Prostate gland (tissue), 2 donors: ENCODE results near the gene INSR. TPM values are rescaled to one million over a fixed set of nuclear protein-coding genes. Genes with fewer than 3 reads are reported as not detected.

ENCODE experiments used
- DNase-seq: peaks from one replicate; pipeline ENCODE4 v3.0.0-alpha.2; 2019; ENCODE audit warnings: low spot score
- H3K27ac ChIP-seq, 2 donors: fragments of 200-600 bp; sonication (generic); 2 replicates each; pipeline ENCODE4 v1.5.1; 2017 to 2019
- H3K27me3 ChIP-seq: fragments of 200-600 bp; sonication (generic); replicated peaks from 2 replicates; pipeline ENCODE4 v1.5.1; 2019; ENCODE audit not compliant: insufficient read depth
- H3K36me3 ChIP-seq, 2 donors: fragments of 200-600 bp; sonication (generic); 1 replicate in 1 of 2; 2 replicates in 1 of 2; pipeline versions ENCODE4 v1.5.1 to v1.8.1; 2017 to 2019
- H3K4me1 ChIP-seq: fragments of 200-600 bp; sonication (generic); replicated peaks from 2 replicates; pipeline ENCODE4 v1.5.1; 2019
- H3K4me3 ChIP-seq, 2 donors: fragments of 200-600 bp; sonication (generic); 2 replicates each; pipeline ENCODE4 v1.5.1; 2017 to 2019
- H3K9me3 ChIP-seq: fragments of 200-600 bp; sonication (generic); 2 replicates; pipeline ENCODE4 v1.5.1; 2017
- CTCF ChIP-seq, 4 experiments: fragments of 200-600 bp in 2 of 4; fragments of 450-650 bp in 2 of 4; sonication (generic) in 2 of 4; IDR thresholded peaks; 1 replicate in 3 of 4; 2 replicates in 1 of 4; pipeline ENCODE4 v1.5.1; 2016 to 2019; ENCODE audit warnings: antibody characterized with exemption in 4 of 4, mild to moderate bottlenecking in 2 of 4, moderate library complexity in 2 of 4
- POLR2A ChIP-seq: fragments of 450-650 bp; IDR thresholded peaks from one replicate; pipeline ENCODE4 v1.6.1; 2016; ENCODE audit warnings: antibody characterized with exemption, mild to moderate bottlenecking
- POLR2AphosphoS5 ChIP-seq: sonication (generic); formaldehyde crosslinking; IDR thresholded peaks from one replicate; pipeline ENCODE4 v1.6.1; 2017; ENCODE audit warnings: antibody characterized with exemption
- WGBS: methylation state at CpG from one replicate; pipeline ENCODE4 v1.1.5; 2018; 5-methylcytosine and 5-hydroxymethylcytosine counted together
- intact Hi-C: fragments of 100-400 bp; cut with DNase I; formaldehyde crosslinking; loops from one replicate; pipeline ENCODE4 v1.14.2; 2022
- total RNA-seq, 2 donors: library from RNA; depleted of rRNA; stranded (reverse); fragments of >200 nt; gene quantifications; one replicate each; pipeline ENCODE4 v1.1.0, GENCODE V29; 2016

The INSR gene
- total RNA-seq, 2 donors from 2014 or later, result 51.2 to 124 TPM

- no peak overlapping the region for H3K4me3 ChIP-seq
- peaks cover 0 to 5% of the 10 kb centered on the region in 2 donors for H3K36me3 ChIP-seq
- no peaks in the 10 kb centered on the region for H3K9me3 ChIP-seq
- no peak for TF ChIP-seq POLR2AphosphoS5
- TF ChIP-seq CTCF (IDR thresholded peaks at IDR 0.05), result no peak
- TF ChIP-seq POLR2A, result no peak
- H3K27me3 ChIP-seq, result no peaks in the 10 kb centered on the region
- no peaks in the 10 kb centered on the region for H3K4me1 ChIP-seq
- no peak for DNase-seq
- WGBS, result 97% methylated on average over 16 of the region's 16 CpGs
- no peak overlapping the region for H3K27ac ChIP-seq
- intact Hi-C loops, result no loop called here
Observed at GRCh38 chr19:7132054-7132453, 162.2 kb downstream of the INSR start.

- Histone ChIP-seq H3K27me3 (no peaks in the 10 kb centered on the region), H3K9me3 (no peaks in the 10 kb centered on the region), H3K4me3 (no peak overlapping the region), H3K4me1 (no peaks in the 10 kb centered on the region), H3K27ac (no peak overlapping the region), H3K36me3 (peaks cover 15 to 19% of the 10 kb centered on the region in 2 donors)
- no peak for TF ChIP-seq POLR2A
- TF ChIP-seq POLR2AphosphoS5, result no peak
- TF ChIP-seq CTCF (IDR thresholded peaks at IDR 0.05), result no peak
- WGBS, result 100% methylated on average over 1 of the region's 1 CpG
- intact Hi-C loops, result no loop called here
- no peak for DNase-seq
Observed at GRCh38 chr19:7130043-7130442, 164.2 kb downstream of the INSR start.

GRCh38 chr19:7126132-7126531, 168.1 kb downstream of the INSR start:
- H3K4me3 ChIP-seq, result no peak overlapping the region
- H3K36me3 ChIP-seq, result peaks cover 19 to 22% of the 10 kb centered on the region in 2 donors
- TF ChIP-seq POLR2A, result no peak
- TF ChIP-seq POLR2AphosphoS5, result no peak
- TF ChIP-seq CTCF (IDR thresholded peaks at IDR 0.05), result no peak
- H3K9me3 ChIP-seq, result no peaks in the 10 kb centered on the region
- H3K27ac ChIP-seq, result no peak overlapping the region
- no peak for DNase-seq
- no peaks in the 10 kb centered on the region for H3K4me1 ChIP-seq
- 92% methylated on average over 3 of the region's 3 CpGs for WGBS
- H3K27me3 ChIP-seq, result no peaks in the 10 kb centered on the region
- intact Hi-C loops, result no loop called here

- Histone ChIP-seq H3K4me3 (no peak overlapping the region), H3K9me3 (no peaks in the 10 kb centered on the region), H3K4me1 (no peaks in the 10 kb centered on the region), H3K27ac (no peak overlapping the region), H3K36me3 (peaks cover 18 to 22% of the 10 kb centered on the region in 2 donors), H3K27me3 (no peaks in the 10 kb centered on the region)
- DNase-seq, result no peak
- TF ChIP-seq POLR2A, result no peak
- TF ChIP-seq POLR2AphosphoS5, result no peak
- TF ChIP-seq CTCF (IDR thresholded peaks at IDR 0.05), result no peak
- intact Hi-C loops, result no loop called here
- WGBS, result 97% methylated on average over 16 of the region's 16 CpGs
Observed at GRCh38 chr19:7125221-7125620, 169.0 kb downstream of the INSR start.

- intact Hi-C loops, result no loop called here
- Histone ChIP-seq H3K9me3 (no peaks in the 10 kb centered on the region), H3K27ac (no peak overlapping the region), H3K27me3 (no peaks in the 10 kb centered on the region), H3K4me3 (no peak overlapping the region), H3K4me1 (no peaks in the 10 kb centered on the region), H3K36me3 (peaks cover 14 to 22% of the 10 kb centered on the region in 2 donors)
- TF ChIP-seq CTCF (IDR thresholded peaks at IDR 0.05), result no peak
- TF ChIP-seq POLR2AphosphoS5, result peak; percentile 74
- no peak for TF ChIP-seq POLR2A
- no peak for DNase-seq
- WGBS, result 67% methylated on average over 3 of the region's 3 CpGs
Observed at GRCh38 chr19:7124782-7125181, 169.4 kb downstream of the INSR start.
